Measurements from ENCODE around the gene PRKCSH.
A peak's percentile ranks its signal among the peaks of the same experiment; 100 is the strongest.
"Not testable (repeated sequence)": the region's sequence is repeated elsewhere in the genome, so short reads cannot be mapped to it uniquely, and the experiment has no call there.

PRKCSH gene

GRCh38 chr19:11451327-11451870, 16.0 kb downstream of the PRKCSH start:
- DNase-seq: no peak

- no peak for DNase-seq
Measured at GRCh38 chr19:11451871-11452619, 16.6 kb downstream of the PRKCSH start.

- DNase-seq: no peak
Measured at GRCh38 chr19:11452620-11453310, 17.3 kb downstream of the PRKCSH start.

- peak; percentile 29 for DNase-seq
Measured at GRCh38 chr19:11453468-11454341, 18.3 kb downstream of the PRKCSH start.

- DNase-seq: not testable (repeated sequence)
Measured at GRCh38 chr19:11455233-11455554, 19.8 kb downstream of the PRKCSH start.

GRCh38 chr19:11456659-11457058, 21.2 kb downstream of the PRKCSH start:
- DNase-seq: no peak

- DNase-seq: no peak
Measured at GRCh38 chr19:11457115-11457514, 21.7 kb downstream of the PRKCSH start.

- no peak for DNase-seq
Measured at GRCh38 chr19:11457831-11458230, 22.4 kb downstream of the PRKCSH start.

- DNase-seq: no peak
Measured at GRCh38 chr19:11458236-11458900, 22.9 kb downstream of the PRKCSH start.

GRCh38 chr19:11458912-11459311, 23.5 kb downstream of the PRKCSH start:
- DNase-seq: not testable (repeated sequence)

GRCh38 chr19:11460207-11460606, 24.8 kb downstream of the PRKCSH start:
- DNase-seq: no peak

- no peak for DNase-seq
Measured at GRCh38 chr19:11461453-11461852, 26.0 kb downstream of the PRKCSH start.

GRCh38 chr19:11463391-11463790, 28.0 kb downstream of the PRKCSH start:
- no peak for DNase-seq

- no peak for DNase-seq
Measured at GRCh38 chr19:11464333-11465265, 29.2 kb downstream of the PRKCSH start.

GRCh38 chr19:11465600-11465999, 30.2 kb downstream of the PRKCSH start:
- DNase-seq: no peak

GRCh38 chr19:11468266-11468845, 32.9 kb downstream of the PRKCSH start:
- not testable (repeated sequence) for DNase-seq

GRCh38 chr19:11473725-11474124, 38.3 kb downstream of the PRKCSH start:
- no peak for DNase-seq

- DNase-seq: not testable (repeated sequence)
Measured at GRCh38 chr19:11475343-11475742, 39.9 kb downstream of the PRKCSH start.

GRCh38 chr19:11475861-11476260, 40.4 kb downstream of the PRKCSH start:
- no peak for DNase-seq

GRCh38 chr19:11478167-11479089, 43.0 kb downstream of the PRKCSH start:
- no peak for DNase-seq

Measured in stimulated activated CD4-positive, alpha-beta T cell treated with anti-CD3 and anti-CD28 coated beads, Interleukin-4, amount 100 ng/mL, for 1 hour (primary cell).